ENCODE results near the gene IGFBP6.

IGFBP6 gene

DNA sequence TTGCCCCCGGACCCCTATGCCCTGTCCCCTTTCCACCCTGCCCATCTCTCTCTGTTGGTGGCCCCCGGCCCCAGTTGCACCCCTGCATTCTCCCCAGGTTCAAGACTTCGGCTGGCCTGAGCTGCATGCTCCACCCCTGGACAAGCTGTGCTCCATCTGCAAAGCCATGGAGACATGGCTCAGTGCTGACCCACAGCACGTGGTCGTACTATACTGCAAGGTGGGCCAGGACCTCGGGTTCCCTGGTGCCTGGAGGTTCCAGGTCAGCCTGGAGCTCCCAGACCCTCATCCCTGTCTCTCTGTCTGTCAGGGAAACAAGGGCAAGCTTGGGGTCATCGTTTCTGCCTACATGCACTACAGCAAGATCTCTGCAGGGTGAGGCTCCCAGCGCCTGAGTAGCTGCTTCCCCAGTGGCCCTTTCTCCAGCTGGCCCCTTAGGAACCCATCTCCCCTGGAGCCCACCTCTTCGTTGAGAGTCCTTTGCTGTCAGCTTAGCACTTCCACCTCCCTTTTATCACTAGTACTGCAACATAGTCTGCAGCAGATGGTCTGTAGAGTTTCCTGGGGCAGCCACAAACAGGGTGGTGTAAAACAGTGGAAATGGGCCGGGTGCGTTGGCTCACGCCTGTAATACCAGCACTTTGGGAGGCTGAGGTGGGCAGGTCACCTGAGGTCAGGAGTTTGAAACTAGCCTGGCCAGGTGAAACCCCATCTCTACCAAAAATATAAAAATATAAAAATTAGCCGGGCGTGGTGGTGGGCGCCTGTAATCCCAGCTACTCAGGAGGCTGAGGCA lies 41.8 kb upstream of the IGFBP6 start:
- ATAC-seq = no peak
- TF ChIP-seq TCF4 (CRISPR knock-in tag; IDR thresholded peaks at IDR 0.05; ENCODE audit: borderline replicate concordance) = no peak
- no peak for TF ChIP-seq CSDC2 (CRISPR knock-in tag; IDR thresholded peaks at IDR 0.05)
- no peak for TF ChIP-seq OSR1 (CRISPR knock-in tag; IDR thresholded peaks at IDR 0.05)
- no peak for TF ChIP-seq PPARA (CRISPR knock-in tag; IDR thresholded peaks at IDR 0.05; ENCODE audit: borderline replicate concordance)
- no peak for TF ChIP-seq RARB (CRISPR knock-in tag; IDR thresholded peaks at IDR 0.05)
- TF ChIP-seq, protein P1, sequence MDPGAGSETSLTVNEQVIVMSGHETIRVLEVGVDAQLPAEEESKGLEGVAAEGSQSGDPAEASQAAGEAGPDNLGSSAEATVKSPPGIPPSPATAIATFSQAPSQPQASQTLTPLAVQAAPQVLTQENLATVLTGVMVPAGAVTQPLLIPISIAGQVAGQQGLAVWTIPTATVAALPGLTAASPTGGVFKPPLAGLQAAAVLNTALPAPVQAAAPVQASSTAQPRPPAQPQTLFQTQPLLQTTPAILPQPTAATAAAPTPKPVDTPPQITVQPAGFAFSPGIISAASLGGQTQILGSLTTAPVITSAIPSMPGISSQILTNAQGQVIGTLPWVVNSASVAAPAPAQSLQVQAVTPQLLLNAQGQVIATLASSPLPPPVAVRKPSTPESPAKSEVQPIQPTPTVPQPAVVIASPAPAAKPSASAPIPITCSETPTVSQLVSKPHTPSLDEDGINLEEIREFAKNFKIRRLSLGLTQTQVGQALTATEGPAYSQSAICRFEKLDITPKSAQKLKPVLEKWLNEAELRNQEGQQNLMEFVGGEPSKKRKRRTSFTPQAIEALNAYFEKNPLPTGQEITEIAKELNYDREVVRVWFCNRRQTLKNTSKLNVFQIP (CRISPR knock-in tag; IDR thresholded peaks at IDR 0.05; ENCODE audit: borderline replicate concordance, low read depth) = no peak
- TF ChIP-seq ZNF70 (CRISPR knock-in tag; IDR thresholded peaks at IDR 0.05) = no peak

DNA sequence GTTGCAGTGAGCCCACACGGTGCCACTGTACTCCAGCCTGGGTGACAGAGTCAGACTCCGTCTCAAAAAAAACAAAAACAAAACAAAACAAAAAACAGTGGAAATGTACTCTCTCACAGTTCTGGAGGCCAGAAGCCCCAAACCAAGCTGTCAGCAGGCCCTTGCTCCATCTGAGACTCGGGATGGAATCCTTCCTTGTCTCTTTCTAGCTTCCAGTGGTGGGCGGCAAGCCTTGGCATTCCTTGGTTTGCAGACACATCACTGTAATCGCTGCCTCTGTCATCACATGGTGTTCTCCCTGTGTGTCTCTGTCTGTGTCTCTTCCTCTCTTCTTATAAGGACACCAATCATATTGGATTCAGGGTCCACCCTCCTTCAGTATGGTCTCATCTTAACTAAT lies 41.2 kb upstream of the IGFBP6 start:
- no peak for ATAC-seq
- TF ChIP-seq BACH2 (CRISPR knock-in tag; IDR thresholded peaks at IDR 0.05; ENCODE audit: borderline replicate concordance) (no peak), ZNF70 (CRISPR knock-in tag; IDR thresholded peaks at IDR 0.05) (no peak), CREB5 (CRISPR knock-in tag; IDR thresholded peaks at IDR 0.05; ENCODE audit: low read depth) (no peak)
- TF ChIP-seq, protein P2, sequence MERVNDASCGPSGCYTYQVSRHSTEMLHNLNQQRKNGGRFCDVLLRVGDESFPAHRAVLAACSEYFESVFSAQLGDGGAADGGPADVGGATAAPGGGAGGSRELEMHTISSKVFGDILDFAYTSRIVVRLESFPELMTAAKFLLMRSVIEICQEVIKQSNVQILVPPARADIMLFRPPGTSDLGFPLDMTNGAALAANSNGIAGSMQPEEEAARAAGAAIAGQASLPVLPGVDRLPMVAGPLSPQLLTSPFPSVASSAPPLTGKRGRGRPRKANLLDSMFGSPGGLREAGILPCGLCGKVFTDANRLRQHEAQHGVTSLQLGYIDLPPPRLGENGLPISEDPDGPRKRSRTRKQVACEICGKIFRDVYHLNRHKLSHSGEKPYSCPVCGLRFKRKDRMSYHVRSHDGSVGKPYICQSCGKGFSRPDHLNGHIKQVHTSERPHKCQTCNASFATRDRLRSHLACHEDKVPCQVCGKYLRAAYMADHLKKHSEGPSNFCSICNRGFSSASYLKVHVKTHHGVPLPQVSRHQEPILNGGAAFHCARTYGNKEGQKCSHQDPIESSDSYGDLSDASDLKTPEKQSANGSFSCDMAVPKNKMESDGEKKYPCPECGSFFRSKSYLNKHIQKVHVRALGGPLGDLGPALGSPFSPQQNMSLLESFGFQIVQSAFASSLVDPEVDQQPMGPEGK (CRISPR knock-in tag; IDR thresholded peaks at IDR 0.05; ENCODE audit: borderline replicate concordance) = no peak

DNA sequence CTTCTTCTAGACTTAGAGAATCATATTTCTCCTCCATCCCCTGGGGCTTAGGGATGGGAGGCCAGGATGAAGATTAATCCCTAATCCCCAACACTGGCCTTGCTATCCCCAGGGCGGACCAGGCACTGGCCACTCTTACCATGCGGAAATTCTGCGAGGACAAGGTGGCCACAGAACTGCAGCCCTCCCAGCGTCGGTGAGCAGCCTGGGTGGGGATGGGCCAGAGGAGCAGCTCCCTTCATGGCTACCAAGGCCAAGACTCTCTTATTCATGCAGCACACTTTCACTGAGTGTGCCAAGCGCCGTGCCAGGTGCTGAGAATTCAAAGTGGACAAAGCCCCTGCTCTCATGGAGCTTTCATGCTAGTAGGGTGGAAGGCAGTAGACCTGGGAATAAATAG lies 40.6 kb upstream of the IGFBP6 start:
- no peak for ATAC-seq
- no peak for TF ChIP-seq ZNF8 (CRISPR knock-in tag; IDR thresholded peaks at IDR 0.05)
- no peak for TF ChIP-seq ZFP3 (CRISPR knock-in tag; IDR thresholded peaks at IDR 0.05)

DNA sequence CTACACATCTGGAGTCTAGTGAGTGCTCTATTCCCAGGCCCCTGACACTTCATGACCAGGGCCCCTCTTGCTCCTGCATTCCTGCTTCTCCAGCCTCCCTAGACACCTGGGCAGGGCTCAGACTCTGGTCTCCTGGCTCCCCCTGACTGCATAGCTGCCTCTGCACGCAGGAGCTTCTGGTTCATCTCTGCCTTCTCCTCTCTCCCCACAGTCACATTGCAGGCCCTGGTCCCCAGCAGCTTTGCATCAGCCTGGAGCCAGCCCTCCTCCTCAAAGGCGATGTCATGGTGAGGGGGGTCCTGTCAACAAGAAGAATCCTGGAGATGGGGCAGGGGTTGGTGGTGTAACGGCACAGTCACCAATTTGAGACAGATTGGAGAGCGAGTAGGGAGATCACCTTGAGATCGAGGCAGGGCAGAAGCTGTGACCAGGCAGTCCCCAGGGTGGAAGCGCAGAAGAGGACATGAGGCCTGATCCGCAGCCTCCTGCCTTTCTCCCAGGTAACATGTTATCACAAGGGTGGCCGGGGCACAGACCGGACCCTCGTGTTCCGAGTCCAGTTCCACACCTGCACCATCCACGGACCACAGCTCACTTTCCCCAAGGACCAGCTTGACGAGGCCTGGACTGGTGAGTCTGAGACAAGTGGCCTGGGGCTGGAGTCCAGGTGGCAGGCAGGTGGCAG lies 39.5 kb upstream of the IGFBP6 start:
- TF ChIP-seq CSRNP3 (CRISPR knock-in tag; IDR thresholded peaks at IDR 0.05) (no peak), ZFP30 (CRISPR knock-in tag; IDR thresholded peaks at IDR 0.05) (no peak), CSDC2 (CRISPR knock-in tag; IDR thresholded peaks at IDR 0.05) (no peak), TOX (CRISPR knock-in tag; IDR thresholded peaks at IDR 0.05; ENCODE audit: borderline replicate concordance) (no peak), ESRRG (CRISPR knock-in tag; IDR thresholded peaks at IDR 0.05) (no peak), PPARA (CRISPR knock-in tag; IDR thresholded peaks at IDR 0.05; ENCODE audit: borderline replicate concordance) (no peak), TCF4 (CRISPR knock-in tag; IDR thresholded peaks at IDR 0.05; ENCODE audit: borderline replicate concordance) (no peak), BACH2 (CRISPR knock-in tag; IDR thresholded peaks at IDR 0.05; ENCODE audit: borderline replicate concordance) (no peak), ZNF8 (CRISPR knock-in tag; IDR thresholded peaks at IDR 0.05) (no peak), ZFP3 (CRISPR knock-in tag; IDR thresholded peaks at IDR 0.05) (no peak), CREB5 (CRISPR knock-in tag; IDR thresholded peaks at IDR 0.05; ENCODE audit: low read depth) (no peak), ZNF70 (CRISPR knock-in tag; IDR thresholded peaks at IDR 0.05) (no peak), ARNTL (CRISPR knock-in tag; IDR thresholded peaks at IDR 0.05; ENCODE audit: borderline replicate concordance, low read depth) (no peak), RARB (CRISPR knock-in tag; IDR thresholded peaks at IDR 0.05) (no peak)
- TF ChIP-seq, protein P3, sequence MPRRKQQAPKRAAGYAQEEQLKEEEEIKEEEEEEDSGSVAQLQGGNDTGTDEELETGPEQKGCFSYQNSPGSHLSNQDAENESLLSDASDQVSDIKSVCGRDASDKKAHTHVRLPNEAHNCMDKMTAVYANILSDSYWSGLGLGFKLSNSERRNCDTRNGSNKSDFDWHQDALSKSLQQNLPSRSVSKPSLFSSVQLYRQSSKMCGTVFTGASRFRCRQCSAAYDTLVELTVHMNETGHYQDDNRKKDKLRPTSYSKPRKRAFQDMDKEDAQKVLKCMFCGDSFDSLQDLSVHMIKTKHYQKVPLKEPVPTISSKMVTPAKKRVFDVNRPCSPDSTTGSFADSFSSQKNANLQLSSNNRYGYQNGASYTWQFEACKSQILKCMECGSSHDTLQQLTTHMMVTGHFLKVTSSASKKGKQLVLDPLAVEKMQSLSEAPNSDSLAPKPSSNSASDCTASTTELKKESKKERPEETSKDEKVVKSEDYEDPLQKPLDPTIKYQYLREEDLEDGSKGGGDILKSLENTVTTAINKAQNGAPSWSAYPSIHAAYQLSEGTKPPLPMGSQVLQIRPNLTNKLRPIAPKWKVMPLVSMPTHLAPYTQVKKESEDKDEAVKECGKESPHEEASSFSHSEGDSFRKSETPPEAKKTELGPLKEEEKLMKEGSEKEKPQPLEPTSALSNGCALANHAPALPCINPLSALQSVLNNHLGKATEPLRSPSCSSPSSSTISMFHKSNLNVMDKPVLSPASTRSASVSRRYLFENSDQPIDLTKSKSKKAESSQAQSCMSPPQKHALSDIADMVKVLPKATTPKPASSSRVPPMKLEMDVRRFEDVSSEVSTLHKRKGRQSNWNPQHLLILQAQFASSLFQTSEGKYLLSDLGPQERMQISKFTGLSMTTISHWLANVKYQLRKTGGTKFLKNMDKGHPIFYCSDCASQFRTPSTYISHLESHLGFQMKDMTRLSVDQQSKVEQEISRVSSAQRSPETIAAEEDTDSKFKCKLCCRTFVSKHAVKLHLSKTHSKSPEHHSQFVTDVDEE (CRISPR knock-in tag; IDR thresholded peaks at IDR 0.05) = no peak
- TF ChIP-seq, protein P1 (CRISPR knock-in tag; IDR thresholded peaks at IDR 0.05; ENCODE audit: borderline replicate concordance, low read depth) = no peak
- TF ChIP-seq, protein P2 (CRISPR knock-in tag; IDR thresholded peaks at IDR 0.05; ENCODE audit: borderline replicate concordance) = no peak
- no peak for ATAC-seq
